Measurements from ENCODE around the gene NDUFB2.
"Not testable (repeated sequence)": the region's sequence is repeated elsewhere in the genome, so short reads cannot be mapped to it uniquely, and the experiment has no call there.

NDUFB2 gene

DNA sequence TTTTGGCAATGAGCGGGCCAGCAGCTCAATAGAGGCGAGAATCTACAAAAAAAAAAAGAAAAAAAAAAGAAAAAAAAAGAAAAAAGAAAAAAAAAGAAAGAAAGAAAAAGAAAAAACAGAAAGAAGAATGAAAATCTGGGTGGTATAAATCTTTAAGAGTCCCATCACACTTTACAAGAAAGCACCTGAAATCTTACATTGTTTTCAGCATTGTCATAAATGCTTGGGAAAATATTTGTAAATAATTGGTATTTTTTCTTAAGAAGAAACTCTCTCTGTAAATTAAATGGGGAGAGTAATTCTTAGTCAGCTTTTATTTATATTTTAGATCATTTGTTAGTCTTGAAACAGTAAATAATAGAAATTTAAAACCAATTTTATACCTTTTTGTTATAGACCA lies 38.2 kb downstream of the NDUFB2 start:
- Histone ChIP-seq H3K79me2 (ENCODE audit: control insufficient read depth, low read length) (no peaks in the 10 kb centered on the region), H3K4me2 (ENCODE audit: low read length) (no peak overlapping the region), H3F3A (ENCODE audit: control insufficient read depth, insufficient read depth) (peaks cover 6% of the 10 kb centered on the region; the same call in 1 of the 2 replicates), H3K36me3 (ENCODE audit: control insufficient read depth, low read length) (peaks cover 12% of the 10 kb centered on the region), H3K9me3 (ENCODE audit: control insufficient read depth, insufficient read depth, low read length) (no peaks in the 10 kb centered on the region), H4K20me1 (ENCODE audit: control insufficient read depth, insufficient read depth, low read depth, low read length) (no peaks in the 10 kb centered on the region), H3K9me2 (replicated peaks; ENCODE audit: control insufficient read depth, low read length) (no peaks in the 10 kb centered on the region), H3K27ac (ENCODE audit: low read depth, low read length) (no peak overlapping the region), H3K4me1 (ENCODE audit: control insufficient read depth, low read length) (peaks cover 9% of the 10 kb centered on the region), H3K4me3 (ENCODE audit: low read length) (no peak overlapping the region), H3K27me3 (ENCODE audit: control insufficient read depth, low read length) (no peaks in the 10 kb centered on the region)
- no peak for TF ChIP-seq CTCF (IDR thresholded peaks at IDR 0.05; ENCODE audit: low read depth, low read length, poor library complexity, severe bottlenecking)
- TF ChIP-seq EZH2phosphoT487 (IDR thresholded peaks at IDR 0.05; ENCODE audit: borderline replicate concordance, low read length), result no peak

- Histone ChIP-seq H3K36me3 (ENCODE audit: control insufficient read depth, low read length) (peaks cover 15% of the 10 kb centered on the region), H3K4me1 (ENCODE audit: control insufficient read depth, low read length) (peaks cover 9% of the 10 kb centered on the region), H3K4me2 (ENCODE audit: low read length) (no peak overlapping the region), H3K9me2 (replicated peaks; ENCODE audit: control insufficient read depth, low read length) (no peaks in the 10 kb centered on the region), H3K79me2 (ENCODE audit: control insufficient read depth, low read length) (no peaks in the 10 kb centered on the region), H3K9me3 (ENCODE audit: control insufficient read depth, insufficient read depth, low read length) (no peaks in the 10 kb centered on the region), H3F3A (ENCODE audit: control insufficient read depth, insufficient read depth) (peaks cover 6% of the 10 kb centered on the region; the same call in 1 of the 2 replicates), H3K4me3 (ENCODE audit: low read length) (no peak overlapping the region), H3K27ac (ENCODE audit: low read depth, low read length) (no peak overlapping the region), H3K27me3 (ENCODE audit: control insufficient read depth, low read length) (no peaks in the 10 kb centered on the region), H4K20me1 (ENCODE audit: control insufficient read depth, insufficient read depth, low read depth, low read length) (no peaks in the 10 kb centered on the region)
- no peak for TF ChIP-seq CTCF (IDR thresholded peaks at IDR 0.05; ENCODE audit: low read depth, low read length, poor library complexity, severe bottlenecking)
- TF ChIP-seq EZH2phosphoT487 (IDR thresholded peaks at IDR 0.05; ENCODE audit: borderline replicate concordance, low read length), result no peak
These were observed 41.8 kb downstream of the NDUFB2 start for GRCh38 chr7:140738280-140738679.

GRCh38 chr7:140743255-140743654 lies 46.7 kb downstream of the NDUFB2 start:
- Histone ChIP-seq H3K36me3 (ENCODE audit: control insufficient read depth, low read length) (peaks cover 29% of the 10 kb centered on the region), H3K4me1 (ENCODE audit: control insufficient read depth, low read length) (peaks cover 12% of the 10 kb centered on the region)
- not testable (repeated sequence) for H3K9me2 ChIP-seq (replicated peaks; ENCODE audit: control insufficient read depth, low read length); H3K27ac ChIP-seq (ENCODE audit: low read depth, low read length); H3K4me2 ChIP-seq (ENCODE audit: low read length); H4K20me1 ChIP-seq (ENCODE audit: control insufficient read depth, insufficient read depth, low read depth, low read length); H3F3A ChIP-seq (ENCODE audit: control insufficient read depth, insufficient read depth); H3K9me3 ChIP-seq (ENCODE audit: control insufficient read depth, insufficient read depth, low read length); H3K79me2 ChIP-seq (ENCODE audit: control insufficient read depth, low read length); H3K27me3 ChIP-seq (ENCODE audit: control insufficient read depth, low read length); H3K4me3 ChIP-seq (ENCODE audit: low read length)

DNA sequence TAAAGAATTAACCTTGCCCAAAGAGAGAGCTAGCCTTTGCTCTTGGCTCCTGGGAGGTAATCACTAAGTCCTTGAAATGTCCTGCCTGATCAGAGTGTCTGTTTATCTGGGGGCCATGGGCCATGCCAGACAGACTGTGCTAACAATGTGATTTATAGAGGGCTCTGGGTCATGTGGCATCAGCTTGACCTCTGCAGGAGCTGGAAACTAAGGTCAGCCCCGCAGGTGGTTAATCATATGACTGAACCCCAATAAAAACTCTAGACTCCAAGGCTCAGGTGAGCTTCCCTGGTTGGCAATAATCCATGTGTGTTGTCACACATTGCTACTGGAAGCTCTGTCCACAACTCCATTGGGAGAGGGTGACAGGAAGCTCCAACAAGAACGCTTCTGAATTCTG lies 47.5 kb downstream of the NDUFB2 start:
- Histone ChIP-seq H3K27ac (ENCODE audit: low read depth, low read length) (no peak overlapping the region), H3K4me2 (ENCODE audit: low read length) (no peak overlapping the region)

More for the DNA sequence above, 47.5 kb downstream of the NDUFB2 start:
- no peak overlapping the region for H3K4me3 ChIP-seq (ENCODE audit: low read length)
- H3K27me3 ChIP-seq (ENCODE audit: control insufficient read depth, low read length), result no peaks in the 10 kb centered on the region
- H3K36me3 ChIP-seq (ENCODE audit: control insufficient read depth, low read length), result peaks cover 22% of the 10 kb centered on the region
- peaks cover 12% of the 10 kb centered on the region for H3K4me1 ChIP-seq (ENCODE audit: control insufficient read depth, low read length)
- H3F3A ChIP-seq (ENCODE audit: control insufficient read depth, insufficient read depth), result no peaks in the 10 kb centered on the region
- no peaks in the 10 kb centered on the region for H3K9me2 ChIP-seq (replicated peaks; ENCODE audit: control insufficient read depth, low read length)
- H4K20me1 ChIP-seq (ENCODE audit: control insufficient read depth, insufficient read depth, low read depth, low read length), result no peaks in the 10 kb centered on the region
- TF ChIP-seq CTCF (IDR thresholded peaks at IDR 0.05; ENCODE audit: low read depth, low read length, poor library complexity, severe bottlenecking), result no peak
- no peaks in the 10 kb centered on the region for H3K9me3 ChIP-seq (ENCODE audit: control insufficient read depth, insufficient read depth, low read length)
- no peaks in the 10 kb centered on the region for H3K79me2 ChIP-seq (ENCODE audit: control insufficient read depth, low read length)
